PC-3 (cell line): ENCODE results near the gene SKAP1. TPM values are rescaled to one million over a fixed set of nuclear protein-coding genes. Genes with fewer than 3 reads are reported as not detected.

ENCODE experiments used
- ATAC-seq: fragments of 200-7000 bp; cut with Tn5 transposase; 2 replicates; pipeline ENCODE4 v1.9.1; 2020; ENCODE audit warnings: mild to moderate bottlenecking, moderate library complexity
- BruUV-seq: library from RNA; stranded (reverse); fragments of 400-500 nt; replicated peaks from 2 replicates; lab custom pipeline; 2021; lab: Mats Ljungman, UMichigan
- CTCF ChIA-PET: fragments of 300-600 bp; sonication (Branson Sonifier 250); formaldehyde crosslinking; loops from one replicate; lab custom pipeline; 2022; ENCODE audit warnings: antibody characterized with exemption; lab: Charles Lee
- POLR2A ChIA-PET: fragments of 300-600 bp; sonication (Branson Sonifier 250); formaldehyde crosslinking; loops from one replicate; lab custom pipeline; 2022; ENCODE audit warnings: antibody characterized with exemption; ENCODE audit not compliant: unreplicated experiment; lab: Charles Lee
- DNase-seq: peaks from one replicate; pipeline ENCODE4 v3.0.0-alpha.2; 2015
- H2AFZ ChIP-seq: fragments of 300-600 bp; sonication (generic); 2 replicates; pipeline ENCODE4 v1.6.0; 2016; ENCODE audit warnings: antibody characterized with exemption, low read length
- H3F3A ChIP-seq: fragments of 300-600 bp; sonication (generic); one replicate; pipeline ENCODE4 v1.6.0; 2017; ENCODE audit warnings: antibody characterized with exemption, low read length, control low read depth, mild to moderate bottlenecking; ENCODE audit not compliant: unreplicated experiment
- H3K27ac ChIP-seq: fragments of 300-600 bp; sonication (generic); 2 replicates; pipeline ENCODE4 v1.5.1; 2016; ENCODE audit warnings: mild to moderate bottlenecking, low read length
- H3K27me3 ChIP-seq: fragments of 300-600 bp; sonication (generic); 2 replicates; pipeline ENCODE4 v1.6.1; 2016; ENCODE audit warnings: low read length, mixed read lengths
- H3K36me3 ChIP-seq: fragments of 300-600 bp; sonication (generic); 2 replicates; pipeline ENCODE4 v1.6.1; 2016; ENCODE audit warnings: low read depth, mixed run types, low read length, mixed read lengths
- H3K4me1 ChIP-seq: fragments of 300-600 bp; sonication (generic); 2 replicates; pipeline ENCODE4 v1.5.1; 2016; ENCODE audit warnings: low read length; ENCODE audit not compliant: insufficient read depth
- H3K4me2 ChIP-seq: fragments of 300-600 bp; sonication (generic); 2 replicates; pipeline ENCODE4 v1.6.0; 2016; ENCODE audit warnings: low read length
- H3K4me3 ChIP-seq: fragments of 300-600 bp; sonication (generic); 2 replicates; pipeline ENCODE4 v1.5.1; 2016; ENCODE audit warnings: mild to moderate bottlenecking, low read length, mixed read lengths
- H3K79me2 ChIP-seq: fragments of 300-600 bp; sonication (generic); 2 replicates; pipeline ENCODE4 v1.6.1; 2017; ENCODE audit warnings: low read length, mixed read lengths
- H3K9ac ChIP-seq: fragments of 300-600 bp; sonication (generic); 2 replicates; pipeline ENCODE4 v1.6.0; 2016; ENCODE audit warnings: mild to moderate bottlenecking, low read length
- H3K9me2 ChIP-seq: fragments of 300-600 bp; sonication (generic); replicated peaks from 2 replicates; pipeline ENCODE4 v1.6.1; 2016; ENCODE audit warnings: mixed run types, low read length, mixed read lengths
- H3K9me3 ChIP-seq: fragments of 300-600 bp; sonication (generic); 2 replicates; pipeline ENCODE4 v1.6.1; 2016; ENCODE audit warnings: low read length, mixed read lengths
- H4K20me1 ChIP-seq: fragments of 300-600 bp; sonication (generic); 2 replicates; pipeline ENCODE4 v1.6.1; 2016; ENCODE audit warnings: low read length, mixed read lengths
- CTCF ChIP-seq: fragments of 300-600 bp; sonication (generic); conservative IDR thresholded peaks from 2 replicates; pipeline ENCODE4 v1.5.1; 2017; ENCODE audit warnings: antibody characterized with exemption, low read depth, mild to moderate bottlenecking, low read length
- EZH2 ChIP-seq: fragments of 300-600 bp; sonication (generic); IDR thresholded peaks from one replicate; pipeline ENCODE4 v1.6.1; 2017; ENCODE audit warnings: antibody characterized with exemption, mild to moderate bottlenecking, low read length; ENCODE audit not compliant: unreplicated experiment
- EZH2phosphoT487 ChIP-seq: fragments of 300-600 bp; sonication (generic); IDR thresholded peaks from 2 replicates; pipeline ENCODE4 v1.6.1; 2018; ENCODE audit warnings: mild to moderate bottlenecking, antibody characterized with exemption, low read length, borderline replicate concordance
- intact Hi-C: fragments of 100-400 bp; cut with micrococcal nuclease; formaldehyde crosslinking; loops from 2 replicates; pipeline ENCODE4 v1.9.0; 2023
- total RNA-seq: library from RNA; depleted of rRNA; stranded (reverse); fragments of >200 nt; gene quantifications from 2 replicates; pipeline ENCODE4 v1.2.3, GENCODE V29; 2014

Gene SKAP1
- total RNA-seq, 1 experiment from 2014 or later: not detected

GRCh38 chr17:48472411-48473281 lies 42.6 kb upstream of the SKAP1 start:
- no peaks in the 10 kb centered on the region for H3K36me3 ChIP-seq
- POLR2A ChIA-PET: interaction anchor here (0.6 to 1.6 kb wide), 5 partner anchors 11 to 251 kb away, joined by 3 to 8 read pairs (median 5); no protein-coding TSS in a partner anchor
- ATAC-seq (peak; percentile 90), DNase-seq (peak; percentile 96)
- H3K4me2 ChIP-seq: peak overlapping the region; percentile 68
- H3K79me2 ChIP-seq: no peaks in the 10 kb centered on the region
- BruUV-seq: TSS peak; percentile 99
- H3K4me3 ChIP-seq: peak overlapping the region; percentile 26; the same call in 1 of the 2 replicates
- peaks cover 24% of the 10 kb centered on the region for H3K4me1 ChIP-seq
- H4K20me1 ChIP-seq: no peaks in the 10 kb centered on the region
- intact Hi-C loops: loop anchor here (1.0 to 5.0 kb wide), 2 partner anchors 11 to 120 kb away; no protein-coding TSS in a partner anchor
- H3F3A ChIP-seq: peaks cover 12% of the 10 kb centered on the region
- H3K9ac ChIP-seq: peak overlapping the region; percentile 59
- no peaks in the 10 kb centered on the region for H3K9me3 ChIP-seq
- H2AFZ ChIP-seq: peak overlapping the region; percentile 54
- H3K27me3 ChIP-seq: no peaks in the 10 kb centered on the region
- CTCF ChIA-PET: interaction anchor here (0.5 to 2.4 kb wide), 8 partner anchors 8 to 257 kb away, joined by 3 to 19 read pairs (median 3); no protein-coding TSS in a partner anchor
- peak overlapping the region; percentile 93 for H3K27ac ChIP-seq
- no peaks in the 10 kb centered on the region for H3K9me2 ChIP-seq
- TF ChIP-seq CTCF (no peak), EZH2 (no peak), EZH2phosphoT487 (no peak)

GRCh38 chr17:48471817-48472410 lies 41.9 kb upstream of the SKAP1 start:
- BruUV-seq: TSS peak; percentile 99
- Histone ChIP-seq H3K9ac (peak overlapping the region; percentile 59), H2AFZ (no peak overlapping the region; the same call in 1 of the 2 replicates), H4K20me1 (no peaks in the 10 kb centered on the region), H3K79me2 (no peaks in the 10 kb centered on the region), H3K27me3 (no peaks in the 10 kb centered on the region), H3K4me1 (peaks cover 24% of the 10 kb centered on the region), H3K36me3 (no peaks in the 10 kb centered on the region), H3K4me3 (no peak overlapping the region), H3K27ac (peak overlapping the region; percentile 93), H3K4me2 (peak overlapping the region; percentile 68), H3K9me2 (no peaks in the 10 kb centered on the region), H3F3A (peaks cover 12% of the 10 kb centered on the region), H3K9me3 (no peaks in the 10 kb centered on the region)
- POLR2A ChIA-PET: interaction anchor here (0.6 to 1.6 kb wide), 4 partner anchors 11 to 116 kb away, joined by 3 to 8 read pairs (median 5); no protein-coding TSS in a partner anchor
- TF ChIP-seq EZH2: no peak
- no peak for TF ChIP-seq CTCF
- TF ChIP-seq EZH2phosphoT487: no peak
- CTCF ChIA-PET: interaction anchor here (0.6 to 2.4 kb wide), 5 partner anchors 9 to 256 kb away, joined by 3 to 19 read pairs (median 3); no protein-coding TSS in a partner anchor
- ATAC-seq (no peak), DNase-seq (no peak)
- intact Hi-C loops: loop anchor here (1.0 to 5.0 kb wide), 2 partner anchors 11 to 120 kb away; no protein-coding TSS in a partner anchor
